Fibroblast of gingiva (primary cell): ENCODE measurements around the gene BCL11B.

Source experiments
- DNase-seq: peaks from one replicate; pipeline ENCODE4 v3.0.0-alpha.2; 2011; ENCODE audit warnings: low read depth

Gene BCL11B

GRCh38 chr14:99254328-99255009 is 17.5 kb downstream of the BCL11B start:
- no peak for DNase-seq

- DNase-seq: no peak
Measured at GRCh38 chr14:99253890-99254289, 18.1 kb downstream of the BCL11B start.

- DNase-seq: no peak
Measured at GRCh38 chr14:99252940-99253868, 18.8 kb downstream of the BCL11B start.

- no peak for DNase-seq
Measured at GRCh38 chr14:99252443-99252939, 19.5 kb downstream of the BCL11B start.

- DNase-seq: no peak
Measured at GRCh38 chr14:99251721-99252120, 20.3 kb downstream of the BCL11B start.

- no peak for DNase-seq
Measured at GRCh38 chr14:99250636-99251208, 21.3 kb downstream of the BCL11B start.

GRCh38 chr14:99249389-99249788 is 22.6 kb downstream of the BCL11B start:
- DNase-seq: no peak

GRCh38 chr14:99248761-99249171 is 23.2 kb downstream of the BCL11B start:
- DNase-seq: no peak

- no peak for DNase-seq
Measured at GRCh38 chr14:99247772-99248171, 24.2 kb downstream of the BCL11B start.

GRCh38 chr14:99247101-99247729 is 24.8 kb downstream of the BCL11B start:
- no peak for DNase-seq

- DNase-seq: no peak
Measured at GRCh38 chr14:99246536-99247097, 25.4 kb downstream of the BCL11B start.

- DNase-seq: no peak
Measured at GRCh38 chr14:99245564-99246511, 26.2 kb downstream of the BCL11B start.

GRCh38 chr14:99244941-99245563 is 26.9 kb downstream of the BCL11B start:
- no peak for DNase-seq

- DNase-seq: no peak
Measured at GRCh38 chr14:99244367-99244901, 27.6 kb downstream of the BCL11B start.

- DNase-seq: no peak
Measured at GRCh38 chr14:99242816-99243721, 28.9 kb downstream of the BCL11B start.

- no peak for DNase-seq
Measured at GRCh38 chr14:99242238-99242637, 29.8 kb downstream of the BCL11B start.

GRCh38 chr14:99241325-99242010 is 30.5 kb downstream of the BCL11B start:
- DNase-seq: no peak

GRCh38 chr14:99240627-99241324 is 31.2 kb downstream of the BCL11B start:
- no peak for DNase-seq
